K562 (cell line): ENCODE results near the gene LRP1. TPM values are rescaled to one million over a fixed set of nuclear protein-coding genes. Genes with fewer than 3 reads are reported as not detected.
A peak's percentile ranks its signal among the peaks of the same experiment; 100 is the strongest.

Experiments
- ATAC-seq: fragments of 200-7000 bp; cut with Tn5 transposase; 3 replicates; pipeline ENCODE4 v1.9.1; 2020; ENCODE audit warnings: moderate library complexity
- BruUV-seq: library from RNA; stranded (reverse); fragments of 400-500 nt; replicated peaks from 2 replicates; lab custom pipeline; 2021; lab: Mats Ljungman, UMichigan
- CTCF ChIA-PET: fragments of 300-600 bp; formaldehyde crosslinking; extraction: SDS; loops from one replicate; lab custom pipeline; 2021; ENCODE audit warnings: low intra/inter-chr PET ratio; lab: Yijun Ruan, JAX
- POLR2A ChIA-PET: fragments of 300-600, 350-650 bp; sonication (Branson Sonifier 250); formaldehyde crosslinking; extraction: SDS; loops from one replicate; lab custom pipeline; 2021; ENCODE audit warnings: antibody characterized with exemption, inconsistent platforms; lab: Yijun Ruan, JAX
- DNase-seq, 4 experiments: peaks; one replicate each; pipeline versions ENCODE4 v3.0.0 to v3.0.0-alpha.2; 2011 to 2018; ENCODE audit warnings: low spot score in 3 of 4, mixed read lengths in 3 of 4; ENCODE audit errors: extremely low read depth in 1 of 4
- FAIRE-seq: peaks from 2 replicates; lab custom pipeline; 2011; peaks lifted over from hg19 to GRCh38; lab: Jason Lieb, UNC
- H2AFZ ChIP-seq: 2 replicates; pipeline ENCODE4 v1.6.0; 2011; ENCODE audit warnings: low read depth, low read length, control low read depth, inconsistent platforms
- H3K27ac ChIP-seq: fragments of 200-600 bp; 3 replicates; pipeline ENCODE4 v1.8.0; 2011; ENCODE audit warnings: low read depth, mild to moderate bottlenecking, control low read depth, inconsistent platforms, low read length, moderate library complexity, mixed read lengths; ENCODE audit errors: extremely low read depth
- H3K27me3 ChIP-seq, 2 experiments: fragments of 300-600 bp in 1 of 2; 2 replicates in 1 of 2; 3 replicates in 1 of 2; pipeline versions ENCODE4 v1.6.0 to v1.8.0; 2011; ENCODE audit warnings: inconsistent platforms in 2 of 2, low read length in 2 of 2, mild to moderate bottlenecking in 1 of 2, mixed read lengths in 1 of 2, moderate library complexity in 1 of 2; ENCODE audit not compliant: control insufficient read depth in 2 of 2, insufficient read depth in 2 of 2
- H3K36me3 ChIP-seq: fragments of 300-600 bp; 3 replicates; pipeline ENCODE4 v1.8.0; 2011; ENCODE audit warnings: mild to moderate bottlenecking, low read length, inconsistent platforms; ENCODE audit not compliant: control insufficient read depth, insufficient read depth
- H3K4me1 ChIP-seq, 2 experiments: fragments of 200-600 bp in 1 of 2; replicated peaks in 1 of 2; 2 replicates in 1 of 2; 3 replicates in 1 of 2; pipeline versions ENCODE4 v1.5.1 to v1.8.0; 2011; ENCODE audit warnings: inconsistent platforms in 2 of 2, low read length in 2 of 2, mild to moderate bottlenecking in 1 of 2, mixed read lengths in 1 of 2, moderate library complexity in 1 of 2; ENCODE audit not compliant: control insufficient read depth in 2 of 2, insufficient read depth in 2 of 2
- H3K4me2 ChIP-seq: 2 replicates; pipeline ENCODE4 v1.6.1; 2011; ENCODE audit warnings: low read length, control low read depth, inconsistent platforms, mixed read lengths; ENCODE audit not compliant: insufficient read depth
- H3K4me3 ChIP-seq: fragments of 200-600 bp; sonication (generic), shearing (Covaris generic); 2 replicates; pipeline ENCODE4 v1.5.1; 2016; ENCODE audit warnings: control low read depth, inconsistent platforms
- H3K79me2 ChIP-seq: fragments of 200-600 bp; 3 replicates; pipeline ENCODE4 v1.8.0; 2011; ENCODE audit warnings: low read length, inconsistent platforms; ENCODE audit not compliant: control insufficient read depth, insufficient read depth
- H3K9ac ChIP-seq, 2 experiments: 2 replicates each; pipeline versions ENCODE4 v1.6.0 to v1.6.1; 2011; ENCODE audit warnings: low read depth in 2 of 2, low read length in 2 of 2, control low read depth in 1 of 2, inconsistent platforms in 1 of 2, mild to moderate bottlenecking in 1 of 2, mixed read lengths in 1 of 2; ENCODE audit not compliant: insufficient read depth in 1 of 2
- H3K9me1 ChIP-seq: one replicate; pipeline ENCODE4 v1.6.0; 2011; ENCODE audit warnings: inconsistent platforms, mild to moderate bottlenecking, low read length, moderate library complexity; ENCODE audit not compliant: control insufficient read depth, insufficient read depth
- H3K9me3 ChIP-seq: replicated peaks from 2 replicates; pipeline ENCODE4 v1.5.1; 2011; ENCODE audit warnings: low read depth, low read length, inconsistent platforms; ENCODE audit not compliant: control insufficient read depth, insufficient read depth
- H4K20me1 ChIP-seq: replicated peaks from 2 replicates; pipeline ENCODE4 v1.6.1; 2011; ENCODE audit warnings: low read length, inconsistent platforms, mixed read lengths; ENCODE audit not compliant: control insufficient read depth, insufficient read depth
- FOSL1 ChIP-seq: fragments of 200-800 bp; sonication (Bioruptor generic); conservative IDR thresholded peaks from 2 replicates; pipeline ENCODE4 v1.6.1; 2016; ENCODE audit warnings: missing genetic modification characterization, missing compliant biosample characterization
- SIX5 ChIP-seq, 2 experiments: IDR thresholded peaks; 2 replicates each; pipeline ENCODE4 v1.6.1; 2011; ENCODE audit warnings: low read length in 2 of 2, borderline replicate concordance in 1 of 2, low read depth in 1 of 2, mild to moderate bottlenecking in 1 of 2, moderate library complexity in 1 of 2; ENCODE audit not compliant: insufficient read depth in 1 of 2
- TEAD4 ChIP-seq, 2 experiments: sonication (generic) in 1 of 2; formaldehyde crosslinking in 1 of 2; IDR thresholded peaks; 2 replicates each; pipeline versions ENCODE4 v1.6.1 to v1.8.0; 2012 to 2022; ENCODE audit warnings: borderline replicate concordance in 1 of 2, inconsistent platforms in 1 of 2, low read length in 1 of 2, mild to moderate bottlenecking in 1 of 2, missing genetic modification reagents in 1 of 2
- ZKSCAN8 ChIP-seq: fragments of 200-800 bp; sonication (Bioruptor generic); IDR thresholded peaks from 2 replicates; pipeline ENCODE4 v1.6.1; 2016; ENCODE audit warnings: missing genetic modification characterization, missing compliant biosample characterization
- WGBS: fragments of 100-300 bp; shearing (Covaris generic); methylation state at CpG from one replicate; pipeline ENCODE4 v1.1.6; 2016; ENCODE audit warnings: low coverage, mixed read lengths; ENCODE audit not compliant: insufficient coverage; ENCODE audit errors: missing lambda C conversion rate; 5-methylcytosine and 5-hydroxymethylcytosine counted together
- in situ Hi-C: fragments of 300-500 bp; cut with MboI; formaldehyde crosslinking; loops from 4 replicates; pipeline ENCODE4 v1.15.0; 2018; ENCODE audit warnings: inconsistent platforms, mixed read lengths
- intact Hi-C: fragments of 100-400 bp; cut with micrococcal nuclease; formaldehyde crosslinking; loops from 2 replicates; pipeline ENCODE4 v1.14.2; 2022
- polyA plus RNA-seq, 8 experiments: library from polyadenylated mRNA; depleted of rRNA in 4 of 8; stranded (reverse) in 5 of 8; unstranded in 3 of 8; fragments of >200 nt; fragmentation: Nextera tagmentation in 2 of 8; fragmentation: Illumina TruSeq in 1 of 8; extraction: Ambion mirVana in 2 of 8; extraction: Trizol in 1 of 8; gene quantifications; 2 replicates each; pipeline versions ENCODE4 v1.2.1 to v1.2.3, GENCODE V29; 2011 to 2014; ENCODE audit warnings: inconsistent platforms in 1 of 8, missing spikeins in 1 of 8
- total RNA-seq, 7 experiments: library from RNA; depleted of rRNA in 6 of 7; stranded (reverse); fragments of >200 nt in 6 of 7; fragmentation: Illumina TruSeq in 2 of 7; extraction: Trizol in 2 of 7; gene quantifications; 2 replicates each; pipeline versions ENCODE4 v1.2.1 to v1.2.3, GENCODE V29; 2011 to 2021; ENCODE audit warnings: low replicate concordance in 1 of 7
- TF ChIP-seq, protein P1 (sequence below): fragments of 200-800 bp; sonication (Bioruptor generic); IDR thresholded peaks from 2 replicates; pipeline ENCODE4 v1.6.1; 2017; ENCODE audit warnings: missing genetic modification characterization, missing compliant biosample characterization
- TF ChIP-seq, protein P2 (sequence below): conservative IDR thresholded peaks from 2 replicates; pipeline ENCODE4 v1.6.1; 2011; ENCODE audit warnings: low read depth, mild to moderate bottlenecking, low read length; ENCODE audit not compliant: control insufficient read depth
- TF ChIP-seq, protein P3 (sequence below), 2 experiments: fragments of 450-650 bp; IDR thresholded peaks; 2 replicates each; pipeline ENCODE4 v1.6.1; 2018; ENCODE audit warnings: mild to moderate bottlenecking in 2 of 2, low read depth in 1 of 2; ENCODE audit not compliant: partially characterized antibody in 2 of 2
- TF ChIP-seq, protein P4 (sequence below), 3 experiments: IDR thresholded peaks in 2 of 3; conservative IDR thresholded peaks in 1 of 3; 2 replicates each; pipeline ENCODE4 v1.5.1; 2011 to 2012; ENCODE audit warnings: low read length in 3 of 3, mild to moderate bottlenecking in 3 of 3, control low read depth in 2 of 3, improper control_type of control experiment in 1 of 3, inconsistent platforms in 1 of 3, low read depth in 1 of 3, mixed read lengths in 1 of 3, moderate library complexity in 1 of 3; ENCODE audit not compliant: insufficient read depth in 2 of 3

The LRP1 gene
- total and polyA plus RNA-seq, 9 of the 15 experiments (the other 6 are each of a cell fraction or from before 2014, with no cell fraction given) = 0.04 to 0.64 (median 0.19) TPM; not detected in 2

DNA sequence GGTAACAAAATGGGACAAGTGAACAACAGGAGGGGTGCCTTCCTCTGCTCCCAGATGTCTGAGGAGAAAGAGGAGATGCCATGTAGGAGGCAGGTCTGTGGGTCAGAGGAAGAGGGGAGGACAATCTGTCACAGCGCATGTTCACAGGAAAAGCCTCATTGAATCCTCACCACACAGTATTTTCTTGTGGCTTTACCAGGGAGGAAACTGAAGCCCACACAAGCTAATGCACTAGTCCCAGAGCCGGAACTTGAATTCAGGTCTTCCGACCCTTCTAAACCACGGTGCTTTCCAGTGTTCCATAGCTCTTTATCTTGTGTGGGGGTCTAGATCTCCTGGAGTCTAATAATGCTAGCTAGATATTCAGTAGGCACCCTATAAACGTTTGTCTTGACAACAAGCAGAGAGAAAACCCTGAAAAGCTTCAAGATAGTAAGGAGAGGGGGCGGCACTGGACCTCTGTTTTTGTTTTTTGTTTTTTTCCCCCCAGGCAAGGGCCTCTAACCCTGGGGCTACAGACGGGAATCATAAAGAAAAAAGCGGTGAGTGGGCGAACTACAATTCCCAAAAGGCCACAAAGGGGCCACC, 100.9 kb downstream of the LRP1 start:
- Histone ChIP-seq H3K9me1 (peaks cover 7% of the 10 kb centered on the region), H3K4me1 (peaks cover 39 to 64% of the 10 kb centered on the region in 2 experiments), H3K4me2 (peak overlapping the region; percentile 97), H3K9me3 (no peaks in the 10 kb centered on the region), H3K4me3 (peak overlapping the region; percentile 64), H3K27me3 (no peaks in the 10 kb centered on the region), H3K27ac (peak overlapping the region; percentile 82), H4K20me1 (peaks cover 12% of the 10 kb centered on the region), H2AFZ (peak overlapping the region; percentile 97), H3K9ac (peak overlapping the region; percentile 92 to 96), H3K36me3 (peaks cover 36% of the 10 kb centered on the region; the same call in 2 of the 3 replicates), H3K79me2 (peaks cover 28% of the 10 kb centered on the region)
- ChIA-PET POLR2A (interaction anchor here (0.5 to 2.3 kb wide), 14 partner anchors 10 to 291 kb away, joined by 3 to 33 read pairs (median 4); partner anchors contain the start of genes DDIT3, GLI1, NEMP1 and NXPH4), CTCF (interaction anchor here (0.7 to 0.9 kb wide), 2 partner anchors 14 to 16 kb away, joined by 3 read pairs; no protein-coding TSS in a partner anchor)
- BruUV-seq = TSS peak; percentile 89
- no peak; the same call in 2 of the 3 replicates for ATAC-seq
- in situ Hi-C loops (no loop called here), intact Hi-C loops (no loop called here)
- FAIRE-seq = no peak
- no peak for DNase-seq
- 11% methylated on average over 7 of the region's 9 CpGs for WGBS
- TF ChIP-seq TEAD4 (IDR thresholded peaks at IDR 0.05; ENCODE audit: low read length) = 0 out of 2 replicates have a peak, but pooled peaks have one; percentile 8
- TF ChIP-seq TEAD4 (CRISPR knock-in tag; IDR thresholded peaks at IDR 0.05; ENCODE audit: borderline replicate concordance) = no peak
- TF ChIP-seq, protein P1, sequence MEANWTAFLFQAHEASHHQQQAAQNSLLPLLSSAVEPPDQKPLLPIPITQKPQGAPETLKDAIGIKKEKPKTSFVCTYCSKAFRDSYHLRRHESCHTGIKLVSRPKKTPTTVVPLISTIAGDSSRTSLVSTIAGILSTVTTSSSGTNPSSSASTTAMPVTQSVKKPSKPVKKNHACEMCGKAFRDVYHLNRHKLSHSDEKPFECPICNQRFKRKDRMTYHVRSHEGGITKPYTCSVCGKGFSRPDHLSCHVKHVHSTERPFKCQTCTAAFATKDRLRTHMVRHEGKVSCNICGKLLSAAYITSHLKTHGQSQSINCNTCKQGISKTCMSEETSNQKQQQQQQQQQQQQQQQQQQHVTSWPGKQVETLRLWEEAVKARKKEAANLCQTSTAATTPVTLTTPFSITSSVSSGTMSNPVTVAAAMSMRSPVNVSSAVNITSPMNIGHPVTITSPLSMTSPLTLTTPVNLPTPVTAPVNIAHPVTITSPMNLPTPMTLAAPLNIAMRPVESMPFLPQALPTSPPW (CRISPR knock-in tag) = peak; percentile 30
- TF ChIP-seq FOSL1 (tag) = 0 out of 2 replicates have a peak, but pooled peaks have one; percentile 9
- TF ChIP-seq SIX5 (IDR thresholded peaks at IDR 0.05; ENCODE audit: borderline replicate concordance in 1 of 2, insufficient read depth in 1 of 2, low read depth in 1 of 2, low read length in 2 of 2) = peak; percentile 62 to 73; a peak in 2 of 4 replicates
- TF ChIP-seq, protein P2, sequence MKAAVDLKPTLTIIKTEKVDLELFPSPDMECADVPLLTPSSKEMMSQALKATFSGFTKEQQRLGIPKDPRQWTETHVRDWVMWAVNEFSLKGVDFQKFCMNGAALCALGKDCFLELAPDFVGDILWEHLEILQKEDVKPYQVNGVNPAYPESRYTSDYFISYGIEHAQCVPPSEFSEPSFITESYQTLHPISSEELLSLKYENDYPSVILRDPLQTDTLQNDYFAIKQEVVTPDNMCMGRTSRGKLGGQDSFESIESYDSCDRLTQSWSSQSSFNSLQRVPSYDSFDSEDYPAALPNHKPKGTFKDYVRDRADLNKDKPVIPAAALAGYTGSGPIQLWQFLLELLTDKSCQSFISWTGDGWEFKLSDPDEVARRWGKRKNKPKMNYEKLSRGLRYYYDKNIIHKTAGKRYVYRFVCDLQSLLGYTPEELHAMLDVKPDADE = no peak
- TF ChIP-seq, protein P3, sequence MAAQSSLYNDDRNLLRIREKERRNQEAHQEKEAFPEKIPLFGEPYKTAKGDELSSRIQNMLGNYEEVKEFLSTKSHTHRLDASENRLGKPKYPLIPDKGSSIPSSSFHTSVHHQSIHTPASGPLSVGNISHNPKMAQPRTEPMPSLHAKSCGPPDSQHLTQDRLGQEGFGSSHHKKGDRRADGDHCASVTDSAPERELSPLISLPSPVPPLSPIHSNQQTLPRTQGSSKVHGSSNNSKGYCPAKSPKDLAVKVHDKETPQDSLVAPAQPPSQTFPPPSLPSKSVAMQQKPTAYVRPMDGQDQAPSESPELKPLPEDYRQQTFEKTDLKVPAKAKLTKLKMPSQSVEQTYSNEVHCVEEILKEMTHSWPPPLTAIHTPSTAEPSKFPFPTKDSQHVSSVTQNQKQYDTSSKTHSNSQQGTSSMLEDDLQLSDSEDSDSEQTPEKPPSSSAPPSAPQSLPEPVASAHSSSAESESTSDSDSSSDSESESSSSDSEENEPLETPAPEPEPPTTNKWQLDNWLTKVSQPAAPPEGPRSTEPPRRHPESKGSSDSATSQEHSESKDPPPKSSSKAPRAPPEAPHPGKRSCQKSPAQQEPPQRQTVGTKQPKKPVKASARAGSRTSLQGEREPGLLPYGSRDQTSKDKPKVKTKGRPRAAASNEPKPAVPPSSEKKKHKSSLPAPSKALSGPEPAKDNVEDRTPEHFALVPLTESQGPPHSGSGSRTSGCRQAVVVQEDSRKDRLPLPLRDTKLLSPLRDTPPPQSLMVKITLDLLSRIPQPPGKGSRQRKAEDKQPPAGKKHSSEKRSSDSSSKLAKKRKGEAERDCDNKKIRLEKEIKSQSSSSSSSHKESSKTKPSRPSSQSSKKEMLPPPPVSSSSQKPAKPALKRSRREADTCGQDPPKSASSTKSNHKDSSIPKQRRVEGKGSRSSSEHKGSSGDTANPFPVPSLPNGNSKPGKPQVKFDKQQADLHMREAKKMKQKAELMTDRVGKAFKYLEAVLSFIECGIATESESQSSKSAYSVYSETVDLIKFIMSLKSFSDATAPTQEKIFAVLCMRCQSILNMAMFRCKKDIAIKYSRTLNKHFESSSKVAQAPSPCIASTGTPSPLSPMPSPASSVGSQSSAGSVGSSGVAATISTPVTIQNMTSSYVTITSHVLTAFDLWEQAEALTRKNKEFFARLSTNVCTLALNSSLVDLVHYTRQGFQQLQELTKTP (IDR thresholded peaks at IDR 0.05; ENCODE audit: low read depth in 1 of 2, partially characterized antibody in 2 of 2) = peak in 1 of 2 experiments; percentile 41
- TF ChIP-seq, protein P4, sequence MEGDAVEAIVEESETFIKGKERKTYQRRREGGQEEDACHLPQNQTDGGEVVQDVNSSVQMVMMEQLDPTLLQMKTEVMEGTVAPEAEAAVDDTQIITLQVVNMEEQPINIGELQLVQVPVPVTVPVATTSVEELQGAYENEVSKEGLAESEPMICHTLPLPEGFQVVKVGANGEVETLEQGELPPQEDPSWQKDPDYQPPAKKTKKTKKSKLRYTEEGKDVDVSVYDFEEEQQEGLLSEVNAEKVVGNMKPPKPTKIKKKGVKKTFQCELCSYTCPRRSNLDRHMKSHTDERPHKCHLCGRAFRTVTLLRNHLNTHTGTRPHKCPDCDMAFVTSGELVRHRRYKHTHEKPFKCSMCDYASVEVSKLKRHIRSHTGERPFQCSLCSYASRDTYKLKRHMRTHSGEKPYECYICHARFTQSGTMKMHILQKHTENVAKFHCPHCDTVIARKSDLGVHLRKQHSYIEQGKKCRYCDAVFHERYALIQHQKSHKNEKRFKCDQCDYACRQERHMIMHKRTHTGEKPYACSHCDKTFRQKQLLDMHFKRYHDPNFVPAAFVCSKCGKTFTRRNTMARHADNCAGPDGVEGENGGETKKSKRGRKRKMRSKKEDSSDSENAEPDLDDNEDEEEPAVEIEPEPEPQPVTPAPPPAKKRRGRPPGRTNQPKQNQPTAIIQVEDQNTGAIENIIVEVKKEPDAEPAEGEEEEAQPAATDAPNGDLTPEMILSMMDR (IDR thresholded peaks at IDR 0.05 in 2 of 3, conservative IDR thresholded peaks at IDR 0.05 in 1 of 3; ENCODE audit: insufficient read depth in 2 of 3, low read depth in 1 of 3, low read length in 3 of 3) = peak in 1 of 3 experiments; percentile 7; a peak in 1 of 6 replicates
- TF ChIP-seq ZKSCAN8 (CRISPR knock-in tag) = peak; percentile 95
